Breast epithelium (tissue), 3 donors: ENCODE measurements around the gene CALML3.

Experiments
- POLR2A ChIP-seq: fragments of 450-650 bp; IDR thresholded peaks from one replicate; pipeline ENCODE4 v1.6.1; 2016; ENCODE audit warnings: antibody characterized with exemption, mild to moderate bottlenecking, moderate library complexity
- TF ChIP-seq, protein P1 (sequence below), 3 donors: fragments of 450-650 bp; IDR thresholded peaks; one replicate each; pipeline ENCODE4 v1.5.1; 2016 to 2017; ENCODE audit warnings: antibody characterized with exemption in 3 of 3, mild to moderate bottlenecking in 3 of 3, moderate library complexity in 3 of 3

DNA sequence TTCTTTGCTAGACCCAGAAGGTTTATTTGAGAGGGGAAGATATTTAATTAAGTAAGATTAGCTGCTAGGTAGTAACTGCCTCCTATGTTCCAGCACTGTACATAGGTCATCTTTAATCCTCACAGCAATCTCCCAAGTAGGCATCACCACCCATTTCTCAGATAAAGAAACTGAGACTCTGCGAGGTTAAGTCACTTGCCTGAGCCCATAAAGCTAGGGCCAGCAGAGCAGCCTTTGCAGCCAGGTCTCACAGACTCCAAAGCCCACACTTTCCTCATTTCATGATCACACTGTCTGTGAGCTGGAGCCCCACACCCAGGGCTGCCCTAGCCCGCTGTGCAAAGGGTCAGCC lies 20.6 kb downstream of the CALML3 start:
- no peak for TF ChIP-seq POLR2A
- TF ChIP-seq, protein P1, sequence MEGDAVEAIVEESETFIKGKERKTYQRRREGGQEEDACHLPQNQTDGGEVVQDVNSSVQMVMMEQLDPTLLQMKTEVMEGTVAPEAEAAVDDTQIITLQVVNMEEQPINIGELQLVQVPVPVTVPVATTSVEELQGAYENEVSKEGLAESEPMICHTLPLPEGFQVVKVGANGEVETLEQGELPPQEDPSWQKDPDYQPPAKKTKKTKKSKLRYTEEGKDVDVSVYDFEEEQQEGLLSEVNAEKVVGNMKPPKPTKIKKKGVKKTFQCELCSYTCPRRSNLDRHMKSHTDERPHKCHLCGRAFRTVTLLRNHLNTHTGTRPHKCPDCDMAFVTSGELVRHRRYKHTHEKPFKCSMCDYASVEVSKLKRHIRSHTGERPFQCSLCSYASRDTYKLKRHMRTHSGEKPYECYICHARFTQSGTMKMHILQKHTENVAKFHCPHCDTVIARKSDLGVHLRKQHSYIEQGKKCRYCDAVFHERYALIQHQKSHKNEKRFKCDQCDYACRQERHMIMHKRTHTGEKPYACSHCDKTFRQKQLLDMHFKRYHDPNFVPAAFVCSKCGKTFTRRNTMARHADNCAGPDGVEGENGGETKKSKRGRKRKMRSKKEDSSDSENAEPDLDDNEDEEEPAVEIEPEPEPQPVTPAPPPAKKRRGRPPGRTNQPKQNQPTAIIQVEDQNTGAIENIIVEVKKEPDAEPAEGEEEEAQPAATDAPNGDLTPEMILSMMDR (IDR thresholded peaks at IDR 0.05), result no peak
